HepG2 (cell line): ENCODE results near the gene ATN1. TPM values are rescaled to one million over a fixed set of nuclear protein-coding genes. Genes with fewer than 3 reads are reported as not detected.

Experiments
- ARNT2 ChIP-seq: sonication (generic); formaldehyde crosslinking; IDR thresholded peaks from 2 replicates; pipeline ENCODE4 v1.8.0; 2022; ENCODE audit warnings: mild to moderate bottlenecking, low read depth, missing genetic modification reagents, moderate library complexity
- CEBPB ChIP-seq: IDR thresholded peaks from 2 replicates; pipeline ENCODE4 v1.6.1; 2011; ENCODE audit warnings: low read depth, low read length, improper control_type of control experiment, borderline replicate concordance
- ELF1 ChIP-seq: sonication (generic); formaldehyde crosslinking; IDR thresholded peaks from 2 replicates; pipeline ENCODE4 v1.4.0; 2020; ENCODE audit warnings: missing genetic modification reagents
- HES4 ChIP-seq: sonication (generic); formaldehyde crosslinking; IDR thresholded peaks from 2 replicates; pipeline ENCODE4 v1.9.0; 2021; ENCODE audit warnings: mild to moderate bottlenecking, missing genetic modification reagents, borderline replicate concordance
- MYC ChIP-seq: sonication (generic); formaldehyde crosslinking; IDR thresholded peaks from 2 replicates; pipeline ENCODE4 v1.9.0; 2021; ENCODE audit warnings: missing genetic modification reagents, borderline replicate concordance
- NBN ChIP-seq: fragments of 450-650 bp; conservative IDR thresholded peaks from 2 replicates; pipeline ENCODE4 v1.6.1; 2017
- NCOA5 ChIP-seq: sonication (generic); formaldehyde crosslinking; IDR thresholded peaks from 2 replicates; pipeline ENCODE4 v1.4.0; 2020; ENCODE audit warnings: missing genetic modification reagents
- NPAS2 ChIP-seq: sonication (generic); formaldehyde crosslinking; IDR thresholded peaks from 2 replicates; pipeline ENCODE4 v1.8.0; 2022; ENCODE audit warnings: mild to moderate bottlenecking, missing genetic modification reagents, borderline replicate concordance
- REPIN1 ChIP-seq: sonication (generic); formaldehyde crosslinking; IDR thresholded peaks from 2 replicates; pipeline ENCODE4 v1.8.0; 2022; ENCODE audit warnings: missing genetic modification reagents, low read depth, mild to moderate bottlenecking, borderline replicate concordance
- RFX1 ChIP-seq: fragments of 450-650 bp; IDR thresholded peaks from 2 replicates; pipeline ENCODE4 v1.6.1; 2017
- SAP130 ChIP-seq: IDR thresholded peaks from 2 replicates; pipeline ENCODE4 v1.6.1; 2016; ENCODE audit warnings: low read depth
- SP1 ChIP-seq, 2 experiments: fragments of 450-650 bp in 1 of 2; sonication (generic) in 1 of 2; formaldehyde crosslinking in 1 of 2; IDR thresholded peaks; 2 replicates each; pipeline versions ENCODE4 v1.4.0 to v1.6.1; 2016 to 2020; ENCODE audit warnings: missing genetic modification reagents in 1 of 2
- SP2 ChIP-seq: sonication (generic); formaldehyde crosslinking; IDR thresholded peaks from 2 replicates; pipeline ENCODE4 v1.5.1; 2020; ENCODE audit warnings: mild to moderate bottlenecking, missing genetic modification reagents
- SSRP1 ChIP-seq: IDR thresholded peaks from 2 replicates; pipeline ENCODE4 v1.6.1; 2016; ENCODE audit warnings: control low read depth
- U2AF2 ChIP-seq: fragments of 200-400 bp; formaldehyde crosslinking; IDR thresholded peaks from 2 replicates; pipeline ENCODE4 v1.6.1; 2017; ENCODE audit warnings: low read depth, mild to moderate bottlenecking, low read length
- ZNF121 ChIP-seq: sonication (generic); formaldehyde crosslinking; IDR thresholded peaks from 2 replicates; pipeline ENCODE4 v1.5.0; 2020; ENCODE audit warnings: mild to moderate bottlenecking, missing genetic modification reagents
- ZNF20 ChIP-seq: sonication (generic); formaldehyde crosslinking; IDR thresholded peaks from 2 replicates; pipeline ENCODE4 v1.4.0; 2020; ENCODE audit warnings: mild to moderate bottlenecking, moderate library complexity, missing genetic modification reagents
- ZNF224 ChIP-seq: sonication (generic); formaldehyde crosslinking; IDR thresholded peaks from 2 replicates; pipeline ENCODE4 v1.5.0; 2020; ENCODE audit warnings: mild to moderate bottlenecking, missing genetic modification reagents
- ZNF510 ChIP-seq: sonication (generic); formaldehyde crosslinking; IDR thresholded peaks from 2 replicates; pipeline ENCODE4 v1.4.0; 2020; ENCODE audit warnings: low read depth, mild to moderate bottlenecking, missing genetic modification reagents
- ZNF564 ChIP-seq: sonication (generic); formaldehyde crosslinking; IDR thresholded peaks from 2 replicates; pipeline ENCODE4 v1.8.1; 2023; ENCODE audit warnings: mild to moderate bottlenecking, missing genetic modification reagents
- ZNF883 ChIP-seq: sonication (generic); formaldehyde crosslinking; IDR thresholded peaks from 2 replicates; pipeline ENCODE4 v1.5.1; 2020; ENCODE audit warnings: mild to moderate bottlenecking, missing genetic modification reagents; ENCODE audit errors: not compliant biosample characterization
- ZSCAN31 ChIP-seq: sonication (generic); formaldehyde crosslinking; IDR thresholded peaks from 2 replicates; pipeline ENCODE4 v1.5.0; 2020; ENCODE audit warnings: low read depth, mild to moderate bottlenecking, missing genetic modification reagents
- polyA plus RNA-seq, 8 experiments: library from polyadenylated mRNA; depleted of rRNA in 3 of 8; stranded (reverse) in 7 of 8; unstranded in 1 of 8; fragments of >200 nt; fragmentation: Illumina TruSeq in 4 of 8; extraction: Trizol in 4 of 8; gene quantifications; 2 replicates each; pipeline versions ENCODE4 v1.2.1 to v1.2.3, GENCODE V29; 2011 to 2016; ENCODE audit warnings: low read depth in 4 of 8, missing spikeins in 1 of 8, mixed read lengths in 1 of 8; ENCODE audit not compliant: insufficient read depth in 1 of 8
- total RNA-seq, 5 experiments: library from RNA; depleted of rRNA; stranded (reverse); fragments of >200 nt; fragmentation: Illumina TruSeq; extraction: Trizol; gene quantifications; 2 replicates each; pipeline ENCODE4 v1.2.3, GENCODE V29; 2016; ENCODE audit warnings: low read depth in 1 of 5
- TF ChIP-seq, protein P1 (sequence below): sonication (generic); formaldehyde crosslinking; IDR thresholded peaks from 2 replicates; pipeline ENCODE4 v1.4.0; 2020; ENCODE audit warnings: missing genetic modification reagents, mild to moderate bottlenecking, borderline replicate concordance
- TF ChIP-seq, protein P2 (sequence below): sonication (generic); formaldehyde crosslinking; IDR thresholded peaks from 2 replicates; pipeline ENCODE4 v1.8.0; 2022; ENCODE audit warnings: mild to moderate bottlenecking, missing genetic modification reagents; ENCODE audit not compliant: insufficient replicate concordance

The ATN1 gene
- total and polyA plus RNA-seq, 2 of the 13 experiments (the other 11 are each of a cell fraction or from before 2014, with no cell fraction given): 2.1 to 8.6 TPM

- no peak for TF ChIP-seq ZNF564
- TF ChIP-seq SP2 (CRISPR knock-in tag): peak; percentile 64
- peak; percentile 32 for TF ChIP-seq ZNF883 (CRISPR knock-in tag)
- TF ChIP-seq U2AF2: 0 out of 2 replicates have a peak, but pooled peaks have one; percentile 30
- TF ChIP-seq ZNF20 (CRISPR knock-in tag): no peak
- TF ChIP-seq NCOA5 (CRISPR knock-in tag): no peak
- TF ChIP-seq SAP130 (CRISPR knock-in tag): peak; percentile 95
- 0 out of 2 replicates have a peak, but pooled peaks have one; percentile 78 for TF ChIP-seq ZNF224 (CRISPR knock-in tag)
- TF ChIP-seq CEBPB: peak; percentile 54; the same call in 1 of the 2 replicates
- no peak for TF ChIP-seq SP1 (IDR thresholded peaks at IDR 0.05)
- peak; percentile 57; the same call in 1 of the 2 replicates for TF ChIP-seq SP1 (CRISPR knock-in tag; IDR thresholded peaks at IDR 0.05)
- no peak for TF ChIP-seq HES4 (CRISPR knock-in tag)
- TF ChIP-seq, protein P1, sequence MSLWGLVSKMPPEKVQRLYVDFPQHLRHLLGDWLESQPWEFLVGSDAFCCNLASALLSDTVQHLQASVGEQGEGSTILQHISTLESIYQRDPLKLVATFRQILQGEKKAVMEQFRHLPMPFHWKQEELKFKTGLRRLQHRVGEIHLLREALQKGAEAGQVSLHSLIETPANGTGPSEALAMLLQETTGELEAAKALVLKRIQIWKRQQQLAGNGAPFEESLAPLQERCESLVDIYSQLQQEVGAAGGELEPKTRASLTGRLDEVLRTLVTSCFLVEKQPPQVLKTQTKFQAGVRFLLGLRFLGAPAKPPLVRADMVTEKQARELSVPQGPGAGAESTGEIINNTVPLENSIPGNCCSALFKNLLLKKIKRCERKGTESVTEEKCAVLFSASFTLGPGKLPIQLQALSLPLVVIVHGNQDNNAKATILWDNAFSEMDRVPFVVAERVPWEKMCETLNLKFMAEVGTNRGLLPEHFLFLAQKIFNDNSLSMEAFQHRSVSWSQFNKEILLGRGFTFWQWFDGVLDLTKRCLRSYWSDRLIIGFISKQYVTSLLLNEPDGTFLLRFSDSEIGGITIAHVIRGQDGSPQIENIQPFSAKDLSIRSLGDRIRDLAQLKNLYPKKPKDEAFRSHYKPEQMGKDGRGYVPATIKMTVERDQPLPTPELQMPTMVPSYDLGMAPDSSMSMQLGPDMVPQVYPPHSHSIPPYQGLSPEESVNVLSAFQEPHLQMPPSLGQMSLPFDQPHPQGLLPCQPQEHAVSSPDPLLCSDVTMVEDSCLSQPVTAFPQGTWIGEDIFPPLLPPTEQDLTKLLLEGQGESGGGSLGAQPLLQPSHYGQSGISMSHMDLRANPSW: no peak
- peak; percentile 21; the same call in 1 of the 2 replicates for TF ChIP-seq MYC
- peak; percentile 85 for TF ChIP-seq ELF1 (CRISPR knock-in tag)
- TF ChIP-seq REPIN1 (CRISPR knock-in tag): peak; percentile 30; the same call in 1 of the 2 replicates
- no peak for TF ChIP-seq ZNF121 (CRISPR knock-in tag)
- TF ChIP-seq RFX1: peak; percentile 96
- 0 out of 2 replicates have a peak, but pooled peaks have one; percentile 64 for TF ChIP-seq ZNF510 (CRISPR knock-in tag)
- no peak for TF ChIP-seq NPAS2 (CRISPR knock-in tag)
- TF ChIP-seq, protein P2, sequence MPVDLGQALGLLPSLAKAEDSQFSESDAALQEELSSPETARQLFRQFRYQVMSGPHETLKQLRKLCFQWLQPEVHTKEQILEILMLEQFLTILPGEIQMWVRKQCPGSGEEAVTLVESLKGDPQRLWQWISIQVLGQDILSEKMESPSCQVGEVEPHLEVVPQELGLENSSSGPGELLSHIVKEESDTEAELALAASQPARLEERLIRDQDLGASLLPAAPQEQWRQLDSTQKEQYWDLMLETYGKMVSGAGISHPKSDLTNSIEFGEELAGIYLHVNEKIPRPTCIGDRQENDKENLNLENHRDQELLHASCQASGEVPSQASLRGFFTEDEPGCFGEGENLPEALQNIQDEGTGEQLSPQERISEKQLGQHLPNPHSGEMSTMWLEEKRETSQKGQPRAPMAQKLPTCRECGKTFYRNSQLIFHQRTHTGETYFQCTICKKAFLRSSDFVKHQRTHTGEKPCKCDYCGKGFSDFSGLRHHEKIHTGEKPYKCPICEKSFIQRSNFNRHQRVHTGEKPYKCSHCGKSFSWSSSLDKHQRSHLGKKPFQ (CRISPR knock-in tag): peak; percentile 53
- no peak for TF ChIP-seq NBN
- no peak for TF ChIP-seq ARNT2 (CRISPR knock-in tag)
- TF ChIP-seq ZSCAN31 (CRISPR knock-in tag): no peak
- no peak for TF ChIP-seq SSRP1 (CRISPR knock-in tag)
Measured at GRCh38 chr12:6904280-6905276, 23.2 kb upstream of the ATN1 start, which contains the start of gene LRRC23 (continued).
